ENCODE data around the gene MX1.

The MX1 gene

GRCh38 chr21:41425954-41426675 lies at the start of gene MX1:
Gene MX1 (plus strand): TSS chr21:41426239. CDS start chr21:41432071, 5,832 bp downstream.
- peak; percentile 61 for DNase-seq

GRCh38 chr21:41377715-41378114 lies 48.3 kb upstream of the MX1 start:
- DNase-seq = no peak

GRCh38 chr21:41378849-41379248 lies 47.2 kb upstream of the MX1 start:
- no peak for DNase-seq

- DNase-seq = no peak
Observed at GRCh38 chr21:41379901-41380300, 46.1 kb upstream of the MX1 start.

GRCh38 chr21:41381731-41382130 lies 44.3 kb upstream of the MX1 start:
- DNase-seq = no peak

- DNase-seq = no peak
Observed at GRCh38 chr21:41387042-41387819, 38.8 kb upstream of the MX1 start.

- no peak for DNase-seq
Observed at GRCh38 chr21:41387824-41388223, 38.2 kb upstream of the MX1 start.

- DNase-seq = no peak
Observed at GRCh38 chr21:41388259-41388658, 37.8 kb upstream of the MX1 start.

GRCh38 chr21:41390043-41390639 lies 35.9 kb upstream of the MX1 start:
- no peak for DNase-seq

- no peak for DNase-seq
Observed at GRCh38 chr21:41393876-41394465, 32.1 kb upstream of the MX1 start.

GRCh38 chr21:41396558-41397075 lies 29.4 kb upstream of the MX1 start:
- no peak for DNase-seq

GRCh38 chr21:41397471-41397891 lies 28.6 kb upstream of the MX1 start:
- DNase-seq = no peak

GRCh38 chr21:41398251-41398650 lies 27.8 kb upstream of the MX1 start:
- DNase-seq = no peak

- no peak for DNase-seq
Observed at GRCh38 chr21:41398831-41399230, 27.2 kb upstream of the MX1 start.

- DNase-seq = no peak
Observed at GRCh38 chr21:41399246-41399800, 26.7 kb upstream of the MX1 start.

- no peak for DNase-seq
Observed at GRCh38 chr21:41402231-41402630, 23.8 kb upstream of the MX1 start.

GRCh38 chr21:41402796-41403195 lies 23.2 kb upstream of the MX1 start:
- DNase-seq = no peak

- DNase-seq = no peak
Observed at GRCh38 chr21:41403331-41403730, 22.7 kb upstream of the MX1 start.

GRCh38 chr21:41403966-41404365 lies 22.1 kb upstream of the MX1 start:
- DNase-seq = no peak

- no peak for DNase-seq
Observed at GRCh38 chr21:41405321-41405720, 20.7 kb upstream of the MX1 start.

- DNase-seq = no peak
Observed at GRCh38 chr21:41406340-41406739, 19.7 kb upstream of the MX1 start.

GRCh38 chr21:41407541-41408460 lies 18.2 kb upstream of the MX1 start:
- DNase-seq = no peak
